ENCODE measurements around the gene CATSPER1.

Gene CATSPER1

GRCh38 chr11:66008468-66009101 lies 17.7 kb downstream of the CATSPER1 start:
- no peak overlapping the region for H3K4me3 ChIP-seq (ENCODE audit: control insufficient read depth, low read depth, low read length)
- TF ChIP-seq CTCF (conservative IDR thresholded peaks at IDR 0.05; ENCODE audit: control insufficient read depth, insufficient read depth, low read depth, low read length): no peak
- no peak for DNase-seq (ENCODE audit: low read depth)

GRCh38 chr11:66008095-66008467 lies 18.2 kb downstream of the CATSPER1 start:
- no peak for DNase-seq (ENCODE audit: low read depth)
- no peak overlapping the region for H3K4me3 ChIP-seq (ENCODE audit: control insufficient read depth, low read depth, low read length)
- TF ChIP-seq CTCF (conservative IDR thresholded peaks at IDR 0.05; ENCODE audit: control insufficient read depth, insufficient read depth, low read depth, low read length): no peak

- H3K4me3 ChIP-seq (ENCODE audit: control insufficient read depth, low read depth, low read length): no peak overlapping the region
- no peak for TF ChIP-seq CTCF (conservative IDR thresholded peaks at IDR 0.05; ENCODE audit: control insufficient read depth, insufficient read depth, low read depth, low read length)
- no peak for DNase-seq (ENCODE audit: low read depth)
Measured at GRCh38 chr11:66007201-66007634, 19.1 kb downstream of the CATSPER1 start.

- H3K4me3 ChIP-seq (ENCODE audit: control insufficient read depth, low read depth, low read length): no peak overlapping the region
- no peak for TF ChIP-seq CTCF (conservative IDR thresholded peaks at IDR 0.05; ENCODE audit: control insufficient read depth, insufficient read depth, low read depth, low read length)
- DNase-seq (ENCODE audit: low read depth): no peak
Measured at GRCh38 chr11:66006891-66007176, 19.4 kb downstream of the CATSPER1 start.

GRCh38 chr11:66006134-66006890 lies 20.0 kb downstream of the CATSPER1 start:
- TF ChIP-seq CTCF (conservative IDR thresholded peaks at IDR 0.05; ENCODE audit: control insufficient read depth, insufficient read depth, low read depth, low read length): no peak
- DNase-seq (ENCODE audit: low read depth): no peak
- no peak overlapping the region for H3K4me3 ChIP-seq (ENCODE audit: control insufficient read depth, low read depth, low read length)

GRCh38 chr11:66004186-66004585 lies 22.1 kb downstream of the CATSPER1 start:
- no peak for TF ChIP-seq CTCF (conservative IDR thresholded peaks at IDR 0.05; ENCODE audit: control insufficient read depth, insufficient read depth, low read depth, low read length)
- H3K4me3 ChIP-seq (ENCODE audit: control insufficient read depth, low read depth, low read length): no peak overlapping the region
- DNase-seq (ENCODE audit: low read depth): no peak

All from fibroblast of mammary gland (primary cell).